ENCODE measurements around the gene ECPAS. TPM values are rescaled to one million over a fixed set of nuclear protein-coding genes. Genes with fewer than 3 reads are reported as not detected.
A peak's percentile ranks its signal among the peaks of the same experiment; 100 is the strongest.
"Not testable (repeated sequence)": the region's sequence is repeated elsewhere in the genome, so short reads cannot be mapped to it uniquely, and the experiment has no call there.

The ECPAS gene
- 49.1 TPM for total RNA-seq

- Histone ChIP-seq H3K4me1 (ENCODE audit: insufficient read depth, low read length) (peaks cover 21% of the 10 kb centered on the region), H3K9me3 (ENCODE audit: low read depth, low read length) (no peaks in the 10 kb centered on the region), H3K27me3 (ENCODE audit: insufficient read depth, low read length) (no peaks in the 10 kb centered on the region), H3K4me3 (ENCODE audit: low read length) (peak within 1 kb of the TSS; percentile 97)
These were observed at the start of gene ECPAS for GRCh38 chr9:111483858-111484571. TSS of gene ECPAS (minus strand) at chr9:111484383. CDS start at chr9:111472918, 11,465 bp downstream.

GRCh38 chr9:111533099-111533790 is 49.1 kb upstream of the ECPAS start:
- Histone ChIP-seq H3K4me3 (ENCODE audit: low read length) (no peak overlapping the region), H3K4me1 (ENCODE audit: insufficient read depth, low read length) (no peaks in the 10 kb centered on the region), H3K9me3 (ENCODE audit: low read depth, low read length) (peaks cover 16% of the 10 kb centered on the region), H3K27me3 (ENCODE audit: insufficient read depth, low read length) (no peaks in the 10 kb centered on the region)

- Histone ChIP-seq H3K9me3 (ENCODE audit: low read depth, low read length) (peaks cover under 1% of the 10 kb centered on the region), H3K4me1 (ENCODE audit: insufficient read depth, low read length) (no peaks in the 10 kb centered on the region), H3K4me3 (ENCODE audit: low read length) (no peak overlapping the region), H3K27me3 (ENCODE audit: insufficient read depth, low read length) (no peaks in the 10 kb centered on the region)
These were observed 47.5 kb upstream of the ECPAS start for GRCh38 chr9:111531716-111532115.

- Histone ChIP-seq H3K27me3 (ENCODE audit: insufficient read depth, low read length) (peaks cover 5% of the 10 kb centered on the region), H3K4me1 (ENCODE audit: insufficient read depth, low read length) (peaks cover 14% of the 10 kb centered on the region), H3K9me3 (ENCODE audit: low read depth, low read length) (no peaks in the 10 kb centered on the region), H3K4me3 (ENCODE audit: low read length) (no peak overlapping the region)
These were observed 45.6 kb upstream of the ECPAS start for GRCh38 chr9:111529787-111530186.

- Histone ChIP-seq H3K27me3 (ENCODE audit: insufficient read depth, low read length) (peaks cover 5% of the 10 kb centered on the region), H3K4me3 (ENCODE audit: low read length) (no peak overlapping the region), H3K4me1 (ENCODE audit: insufficient read depth, low read length) (peaks cover 16% of the 10 kb centered on the region), H3K9me3 (ENCODE audit: low read depth, low read length) (no peaks in the 10 kb centered on the region)
These were observed 43.2 kb upstream of the ECPAS start for GRCh38 chr9:111527347-111527746.

- H3K4me3 ChIP-seq (ENCODE audit: low read length): peak within 1 kb of the TSS; percentile 55
- peaks cover 5% of the 10 kb centered on the region for H3K27me3 ChIP-seq (ENCODE audit: insufficient read depth, low read length)
- no peaks in the 10 kb centered on the region for H3K9me3 ChIP-seq (ENCODE audit: low read depth, low read length)
- H3K4me1 ChIP-seq (ENCODE audit: insufficient read depth, low read length): peaks cover 16% of the 10 kb centered on the region
These were observed 41.1 kb upstream of the ECPAS start, which contains the start of gene ZNF483 for GRCh38 chr9:111525056-111525977. TSS of gene ZNF483 (plus strand) at chr9:111525179. CDS start at chr9:111527396, 2,217 bp downstream.

- H3K4me3 ChIP-seq (ENCODE audit: low read length): peak overlapping the region; percentile 55
- peaks cover 16% of the 10 kb centered on the region for H3K4me1 ChIP-seq (ENCODE audit: insufficient read depth, low read length)
- H3K9me3 ChIP-seq (ENCODE audit: low read depth, low read length): no peaks in the 10 kb centered on the region
- peaks cover 5% of the 10 kb centered on the region for H3K27me3 ChIP-seq (ENCODE audit: insufficient read depth, low read length)
These were observed 40.5 kb upstream of the ECPAS start for GRCh38 chr9:111524731-111525055.

GRCh38 chr9:111516061-111516465 is 31.9 kb upstream of the ECPAS start:
- Histone ChIP-seq H3K27me3 (ENCODE audit: insufficient read depth, low read length) (no peaks in the 10 kb centered on the region), H3K4me1 (ENCODE audit: insufficient read depth, low read length) (no peaks in the 10 kb centered on the region), H3K9me3 (ENCODE audit: low read depth, low read length) (no peaks in the 10 kb centered on the region), H3K4me3 (ENCODE audit: low read length) (no peak overlapping the region)

GRCh38 chr9:111514967-111515366 is 30.8 kb upstream of the ECPAS start:
- Histone ChIP-seq H3K27me3 (ENCODE audit: insufficient read depth, low read length) (no peaks in the 10 kb centered on the region), H3K9me3 (ENCODE audit: low read depth, low read length) (no peaks in the 10 kb centered on the region), H3K4me1 (ENCODE audit: insufficient read depth, low read length) (no peaks in the 10 kb centered on the region), H3K4me3 (ENCODE audit: low read length) (no peak overlapping the region)

- H3K4me3 ChIP-seq (ENCODE audit: low read length); H3K4me1 ChIP-seq (ENCODE audit: insufficient read depth, low read length); H3K9me3 ChIP-seq (ENCODE audit: low read depth, low read length); H3K27me3 ChIP-seq (ENCODE audit: insufficient read depth, low read length): not testable (repeated sequence)
These were observed 27.4 kb upstream of the ECPAS start for GRCh38 chr9:111511581-111511980.

GRCh38 chr9:111502506-111502905 is 18.3 kb upstream of the ECPAS start:
- no peaks in the 10 kb centered on the region for H3K27me3 ChIP-seq (ENCODE audit: insufficient read depth, low read length)
- H3K4me1 ChIP-seq (ENCODE audit: insufficient read depth, low read length): no peaks in the 10 kb centered on the region
- H3K9me3 ChIP-seq (ENCODE audit: low read depth, low read length): no peaks in the 10 kb centered on the region
- no peak overlapping the region for H3K4me3 ChIP-seq (ENCODE audit: low read length)

GRCh38 chr9:111501648-111502047 is 17.5 kb upstream of the ECPAS start:
- no peaks in the 10 kb centered on the region for H3K27me3 ChIP-seq (ENCODE audit: insufficient read depth, low read length)
- H3K9me3 ChIP-seq (ENCODE audit: low read depth, low read length): no peaks in the 10 kb centered on the region
- no peaks in the 10 kb centered on the region for H3K4me1 ChIP-seq (ENCODE audit: insufficient read depth, low read length)

GRCh38 chr9:111501005-111501562 is 16.9 kb upstream of the ECPAS start:
- Histone ChIP-seq H3K9me3 (ENCODE audit: low read depth, low read length) (no peaks in the 10 kb centered on the region), H3K4me1 (ENCODE audit: insufficient read depth, low read length) (no peaks in the 10 kb centered on the region), H3K27me3 (ENCODE audit: insufficient read depth, low read length) (no peaks in the 10 kb centered on the region), H3K4me3 (ENCODE audit: low read length) (no peak overlapping the region)

More at GRCh38 chr9:111501648-111502047, 17.5 kb upstream of the ECPAS start:
- no peak overlapping the region for H3K4me3 ChIP-seq (ENCODE audit: low read length)

- H3K9me3 ChIP-seq (ENCODE audit: low read depth, low read length); H3K27me3 ChIP-seq (ENCODE audit: insufficient read depth, low read length); H3K4me3 ChIP-seq (ENCODE audit: low read length); H3K4me1 ChIP-seq (ENCODE audit: insufficient read depth, low read length): not testable (repeated sequence)
These were observed 13.0 kb upstream of the ECPAS start for GRCh38 chr9:111497196-111497595.

GRCh38 chr9:111484572-111484894 is 350 bp upstream of the ECPAS start:
- H3K4me1 ChIP-seq (ENCODE audit: insufficient read depth, low read length): peaks cover 21% of the 10 kb centered on the region
- peak overlapping the region; percentile 97 for H3K4me3 ChIP-seq (ENCODE audit: low read length)
- no peaks in the 10 kb centered on the region for H3K27me3 ChIP-seq (ENCODE audit: insufficient read depth, low read length)
- H3K9me3 ChIP-seq (ENCODE audit: low read depth, low read length): no peaks in the 10 kb centered on the region
